HG03457 (cell line): ENCODE data around the gene SDC3.

Experiments used
- ATAC-seq: cut with Tn5 transposase; IDR thresholded peaks from one replicate; pipeline ENCODE4 v1.9.1; 2021; ENCODE audit warnings: moderate number of reproducible peaks; ENCODE audit not compliant: unreplicated experiment

The SDC3 gene

GRCh38 chr1:30891227-30891552, 17.4 kb downstream of the SDC3 start:
- ATAC-seq, result no peak

GRCh38 chr1:30890502-30891226, 17.9 kb downstream of the SDC3 start:
- no peak for ATAC-seq

GRCh38 chr1:30889511-30889910, 19.0 kb downstream of the SDC3 start:
- ATAC-seq, result no peak

GRCh38 chr1:30888975-30889374, 19.6 kb downstream of the SDC3 start:
- ATAC-seq, result no peak

GRCh38 chr1:30888391-30888790, 20.2 kb downstream of the SDC3 start:
- ATAC-seq, result no peak

- ATAC-seq, result no peak
These were observed 20.9 kb downstream of the SDC3 start for GRCh38 chr1:30887485-30888315.

- no peak for ATAC-seq
These were observed 21.7 kb downstream of the SDC3 start for GRCh38 chr1:30886710-30887428.

- ATAC-seq, result no peak
These were observed 22.7 kb downstream of the SDC3 start for GRCh38 chr1:30885570-30886522.

- ATAC-seq, result no peak
These were observed 23.8 kb downstream of the SDC3 start for GRCh38 chr1:30884723-30885122.

GRCh38 chr1:30883389-30884172, 25.0 kb downstream of the SDC3 start:
- ATAC-seq, result no peak

GRCh38 chr1:30882678-30883388, 25.7 kb downstream of the SDC3 start:
- ATAC-seq, result no peak

GRCh38 chr1:30881319-30882181, 27.0 kb downstream of the SDC3 start:
- ATAC-seq, result no peak

- no peak for ATAC-seq
These were observed 27.8 kb downstream of the SDC3 start for GRCh38 chr1:30880678-30881318.

- ATAC-seq, result no peak
These were observed 28.4 kb downstream of the SDC3 start for GRCh38 chr1:30879940-30880677.

- ATAC-seq, result no peak
These were observed 29.3 kb downstream of the SDC3 start for GRCh38 chr1:30879126-30879786.

- ATAC-seq, result no peak
These were observed 30.0 kb downstream of the SDC3 start for GRCh38 chr1:30878559-30878958.

- ATAC-seq, result no peak
These were observed 30.5 kb downstream of the SDC3 start for GRCh38 chr1:30878016-30878415.
